Left renal cortex interstitium (tissue), 4 donors: ENCODE results near the gene DHDH. TPM values are rescaled to one million over a fixed set of nuclear protein-coding genes. Genes with fewer than 3 reads are reported as not detected.
A peak's percentile ranks its signal among the peaks of the same experiment; 100 is the strongest.

Experiments used
- DNase-seq, 4 donors: peaks; one replicate each; pipeline ENCODE4 v3.0.0-alpha.2; 2013; ENCODE audit warnings: low read depth in 4 of 4, low spot score in 2 of 4, missing footprints in 1 of 4
- polyA plus RNA-seq, 4 donors: library from polyadenylated mRNA; unstranded; fragments of 120-200 nt; gene quantifications; one replicate each; pipeline ENCODE4 v1.2.1, GENCODE V29; 2013; ENCODE audit not compliant: insufficient read length in 4 of 4

DHDH gene
- polyA plus RNA-seq, 4 donors = 6.0 to 10.3 (median 8.2) TPM

DNA sequence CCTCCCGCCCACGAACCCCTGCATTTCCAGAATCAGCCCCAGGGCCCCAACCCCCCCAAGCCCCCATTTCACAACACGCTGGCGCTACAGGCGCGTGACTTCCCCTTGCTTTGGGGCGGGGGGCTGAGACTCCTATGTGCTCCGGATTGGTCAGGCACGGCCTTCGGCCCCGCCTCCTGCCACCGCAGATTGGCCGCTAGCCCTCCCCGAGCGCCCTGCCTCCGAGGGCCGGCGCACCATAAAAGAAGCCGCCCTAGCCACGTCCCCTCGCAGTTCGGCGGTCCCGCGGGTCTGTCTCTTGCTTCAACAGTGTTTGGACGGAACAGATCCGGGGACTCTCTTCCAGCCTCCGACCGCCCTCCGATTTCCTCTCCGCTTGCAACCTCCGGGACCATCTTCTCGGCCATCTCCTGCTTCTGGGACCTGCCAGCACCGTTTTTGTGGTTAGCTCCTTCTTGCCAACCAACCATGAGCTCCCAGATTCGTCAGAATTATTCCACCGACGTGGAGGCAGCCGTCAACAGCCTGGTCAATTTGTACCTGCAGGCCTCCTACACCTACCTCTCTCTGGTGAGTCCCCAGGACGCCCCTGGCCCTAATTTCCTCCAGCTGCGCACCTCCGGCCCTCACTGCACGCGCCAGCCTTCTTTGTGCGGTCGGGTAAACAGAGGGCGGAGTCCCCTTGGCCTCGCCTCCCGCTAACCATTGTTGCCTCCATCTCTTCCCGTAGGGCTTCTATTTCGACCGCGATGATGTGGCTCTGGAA, 31.7 kb downstream of the DHDH start, which contains the start of gene FTL:
Gene FTL (plus strand): TSS at position 270 of the 766 bp plus-strand sequence. CDS start 199 bp downstream, at position 469.
- peak; percentile 81 to 91 (median 90) for DNase-seq

DNA sequence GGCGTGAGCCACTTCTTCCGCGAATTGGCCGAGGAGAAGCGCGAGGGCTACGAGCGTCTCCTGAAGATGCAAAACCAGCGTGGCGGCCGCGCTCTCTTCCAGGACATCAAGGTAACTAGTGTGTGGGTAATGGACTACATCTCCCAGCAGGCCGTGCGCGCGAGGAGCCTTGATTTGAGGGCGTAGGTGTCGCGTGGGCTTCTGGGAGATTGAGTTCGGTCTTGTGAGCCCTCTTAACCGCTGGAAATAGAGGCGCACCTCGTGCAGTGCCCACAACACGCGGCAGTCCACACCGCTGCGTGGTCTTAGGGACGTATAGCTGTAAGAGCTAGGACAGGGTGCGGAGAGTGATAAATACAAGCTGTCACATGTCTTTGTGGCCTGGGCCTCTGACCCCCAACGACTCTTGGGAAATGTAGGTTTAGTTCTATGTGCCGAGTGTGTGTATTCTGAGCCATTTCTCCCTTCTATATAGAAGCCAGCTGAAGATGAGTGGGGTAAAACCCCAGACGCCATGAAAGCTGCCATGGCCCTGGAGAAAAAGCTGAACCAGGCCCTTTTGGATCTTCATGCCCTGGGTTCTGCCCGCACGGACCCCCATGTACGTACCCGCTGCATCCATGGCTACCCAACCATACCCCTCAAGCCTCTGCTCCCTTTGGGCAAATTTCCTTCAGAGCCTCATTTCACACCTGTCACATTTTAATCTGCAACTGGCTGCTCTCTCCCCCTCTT, 32.5 kb downstream of the DHDH start:
- DNase-seq = peak; percentile 65 to 87 (median 80)

- DNase-seq = no peak
Observed at GRCh38 chr19:48966541-48967345, 33.2 kb downstream of the DHDH start.

GRCh38 chr19:48967346-48968178, 34.1 kb downstream of the DHDH start:
- no peak for DNase-seq

DNA sequence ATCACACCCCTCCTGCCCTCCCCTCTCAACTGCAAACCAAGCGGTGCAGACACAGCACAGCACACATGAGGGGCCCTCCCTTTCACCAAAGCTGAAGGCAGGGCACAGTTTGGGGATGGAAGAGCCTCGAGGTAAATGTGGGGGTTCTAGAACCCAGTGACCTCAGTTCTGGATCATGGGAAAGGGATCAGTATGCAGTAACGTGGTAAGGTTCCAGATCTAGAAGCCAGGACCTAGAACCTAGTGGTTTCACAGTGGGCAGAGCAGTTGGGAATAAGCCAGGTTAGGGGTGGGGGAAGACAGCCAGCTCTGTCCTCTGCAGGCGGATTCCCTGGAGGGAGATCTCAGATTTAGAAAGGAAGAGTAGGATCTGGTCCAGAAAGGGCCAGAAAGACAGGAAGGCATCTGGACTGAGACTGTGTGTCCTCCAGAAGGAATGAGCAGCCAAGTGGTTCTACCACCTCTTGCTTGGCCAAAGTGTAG, 34.7 kb downstream of the DHDH start:
- DNase-seq = no peak

DNA sequence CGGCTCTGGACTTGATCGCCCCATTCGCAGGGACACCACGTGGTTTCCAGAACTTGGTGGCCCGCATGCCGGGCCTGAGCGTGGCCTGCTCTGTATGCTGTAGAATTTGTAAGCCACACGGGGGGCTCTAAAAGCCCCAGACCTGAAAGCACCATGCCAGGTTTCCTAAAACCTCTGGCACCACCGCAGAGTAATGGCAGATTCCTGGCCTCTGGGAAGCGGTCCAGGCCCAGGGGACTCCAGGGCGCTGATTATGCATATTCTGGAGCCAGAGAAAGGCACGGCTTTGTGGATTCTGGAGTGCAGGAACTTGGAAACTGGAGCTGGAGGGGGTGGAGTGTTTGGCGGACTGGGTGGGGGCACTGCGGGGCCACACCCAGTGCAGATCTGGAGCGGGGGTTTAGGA, 35.3 kb downstream of the DHDH start:
- no peak for DNase-seq

GRCh38 chr19:48969276-48970138, 36.0 kb downstream of the DHDH start:
- no peak for DNase-seq

GRCh38 chr19:48970139-48970766, 36.8 kb downstream of the DHDH start:
- DNase-seq = no peak

GRCh38 chr19:48970923-48971395, 37.5 kb downstream of the DHDH start:
- no peak for DNase-seq

DNA sequence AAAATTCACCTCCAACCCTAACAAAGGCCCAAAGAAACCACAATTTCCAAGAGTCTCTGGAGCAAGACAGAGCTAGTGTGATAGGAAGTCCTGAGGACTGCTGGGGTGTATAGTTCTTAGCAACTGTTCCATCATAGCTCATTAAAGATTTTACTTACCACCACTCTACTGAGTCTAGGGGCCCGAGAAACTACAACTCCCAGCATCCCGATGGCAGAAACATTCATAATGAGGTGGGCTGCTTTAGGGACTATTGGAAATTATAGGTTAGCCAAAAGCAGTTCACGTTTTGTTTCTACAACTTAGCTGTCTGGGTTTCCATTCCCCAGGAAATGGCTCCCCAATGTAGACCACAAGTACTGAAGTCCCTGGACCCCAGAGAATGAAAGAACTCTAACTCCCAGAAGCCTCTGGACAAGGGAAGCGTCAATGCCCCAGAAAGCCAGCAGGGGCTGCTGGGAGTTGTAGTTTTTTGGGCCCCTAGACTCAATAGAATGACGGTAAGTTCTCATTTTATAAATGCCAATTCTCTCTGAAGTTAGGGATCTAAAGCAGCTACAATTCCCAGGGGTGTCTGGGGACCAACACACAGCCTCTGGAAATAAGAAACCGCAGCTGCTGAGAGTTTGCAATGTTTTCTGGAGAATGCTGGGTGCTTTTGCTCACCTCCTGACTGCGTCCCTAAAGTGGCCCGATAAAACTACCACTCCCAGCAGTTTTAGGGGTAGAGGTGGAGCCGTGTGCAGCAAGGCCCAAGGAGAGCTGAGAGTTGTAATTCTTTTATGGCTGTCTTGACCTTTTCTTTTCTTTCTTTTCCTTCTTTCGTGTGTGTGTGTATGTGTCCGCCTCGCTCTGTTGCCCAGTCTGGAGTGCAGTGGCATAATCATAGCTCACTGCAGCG, 42.7 kb downstream of the DHDH start:
- no peak for DNase-seq

DNA sequence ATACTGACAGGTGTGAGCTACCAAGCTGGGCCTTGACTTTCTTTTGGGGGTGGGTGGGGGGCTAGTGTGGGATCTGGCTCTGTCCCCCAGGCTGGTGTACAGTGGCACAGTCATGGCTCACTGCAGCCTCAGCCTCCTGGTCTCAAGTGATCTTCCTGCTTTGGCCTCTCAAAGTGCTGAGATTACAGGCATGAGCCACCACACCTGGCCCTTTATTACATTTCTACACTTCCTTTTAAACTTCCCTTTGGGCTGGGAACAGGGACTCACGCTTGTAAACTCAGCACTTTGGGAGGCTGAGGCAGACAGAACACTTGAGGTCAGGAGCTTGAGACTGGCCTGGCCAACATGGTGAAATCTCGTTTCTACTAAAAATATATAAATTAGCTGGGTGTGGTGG, 43.6 kb downstream of the DHDH start:
- DNase-seq = no peak

DNA sequence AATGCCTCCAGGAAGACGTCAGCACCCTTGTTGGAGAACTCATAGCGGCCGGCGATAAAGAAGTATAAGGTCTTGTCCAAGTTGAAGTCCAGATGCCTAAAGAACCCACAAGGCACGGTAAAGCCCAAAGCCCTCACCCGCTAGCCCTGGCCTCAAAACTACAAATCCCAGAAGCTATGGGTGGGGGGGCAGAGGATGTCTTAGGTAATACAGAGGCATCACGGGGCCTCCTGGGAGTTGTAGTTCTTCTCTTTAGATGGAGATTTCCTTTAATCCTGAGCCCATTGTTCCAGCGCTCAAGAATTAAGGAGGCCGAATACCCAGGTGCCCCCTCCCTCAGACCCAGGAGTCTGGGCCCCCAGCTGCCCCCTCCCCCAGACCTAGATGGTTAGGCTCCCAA, 48.8 kb downstream of the DHDH start:
- DNase-seq = no peak

GRCh38 chr19:48985711-48986110, 52.2 kb downstream of the DHDH start:
- no peak for DNase-seq

DNA sequence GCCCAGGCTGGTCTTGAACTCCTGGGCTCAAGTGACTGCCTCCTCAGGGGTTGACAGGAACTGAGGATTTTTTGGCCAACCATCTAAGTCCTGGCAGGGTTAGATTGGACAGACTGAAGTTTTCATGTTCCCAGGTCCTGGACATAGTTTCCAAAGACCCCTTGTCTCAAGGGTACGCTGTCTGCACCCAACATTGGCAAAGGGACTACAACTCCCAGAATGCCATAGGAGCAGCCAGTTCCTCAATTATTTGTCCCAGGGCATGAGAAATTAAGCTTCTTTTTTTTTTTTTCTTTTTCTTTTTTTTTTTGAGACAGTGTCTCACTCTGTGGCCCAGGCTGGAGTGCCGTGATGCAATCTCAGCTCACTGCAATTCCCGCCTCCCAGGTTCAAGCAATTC, 52.7 kb downstream of the DHDH start:
- no peak for DNase-seq

DNA sequence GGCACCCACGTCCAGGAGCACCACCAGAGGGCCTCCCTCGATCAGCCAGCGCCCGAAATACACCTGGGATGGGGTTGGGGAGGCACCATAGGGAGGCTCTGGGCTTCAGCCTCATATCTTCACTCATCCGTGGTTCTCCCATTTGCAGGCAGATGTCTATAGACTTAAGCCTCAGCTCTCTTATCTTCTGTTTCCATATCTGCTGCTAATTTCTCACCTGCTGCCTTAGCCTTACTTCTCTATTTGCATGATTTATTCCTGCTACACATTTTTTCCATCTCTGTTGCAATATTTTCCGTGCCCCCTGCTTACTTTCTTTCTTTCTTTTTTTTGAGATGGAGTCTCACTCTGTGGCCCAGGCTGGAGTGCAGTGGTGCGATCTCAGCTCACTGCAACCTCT, 53.8 kb downstream of the DHDH start:
- DNase-seq = no peak

DNA sequence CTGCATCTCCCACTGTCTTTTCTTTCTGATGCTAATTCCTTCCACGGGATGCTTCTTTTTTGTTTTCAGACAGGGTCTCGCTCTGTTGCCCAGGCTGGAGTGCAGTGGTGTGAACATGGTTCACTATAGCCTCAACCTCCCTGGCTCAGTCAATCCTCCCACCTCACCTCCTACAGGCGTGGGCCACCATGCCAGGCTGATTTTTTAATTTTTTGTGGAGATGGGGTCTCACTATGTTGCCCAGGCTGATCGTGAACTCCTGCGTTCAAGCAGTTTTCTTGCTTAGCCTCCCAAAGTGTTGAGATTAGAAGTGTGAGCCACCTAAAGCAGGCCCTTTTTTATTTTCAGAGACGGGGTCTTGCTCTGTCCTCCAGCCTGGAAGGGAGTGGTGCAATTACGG, 54.8 kb downstream of the DHDH start:
- DNase-seq = no peak

DNA sequence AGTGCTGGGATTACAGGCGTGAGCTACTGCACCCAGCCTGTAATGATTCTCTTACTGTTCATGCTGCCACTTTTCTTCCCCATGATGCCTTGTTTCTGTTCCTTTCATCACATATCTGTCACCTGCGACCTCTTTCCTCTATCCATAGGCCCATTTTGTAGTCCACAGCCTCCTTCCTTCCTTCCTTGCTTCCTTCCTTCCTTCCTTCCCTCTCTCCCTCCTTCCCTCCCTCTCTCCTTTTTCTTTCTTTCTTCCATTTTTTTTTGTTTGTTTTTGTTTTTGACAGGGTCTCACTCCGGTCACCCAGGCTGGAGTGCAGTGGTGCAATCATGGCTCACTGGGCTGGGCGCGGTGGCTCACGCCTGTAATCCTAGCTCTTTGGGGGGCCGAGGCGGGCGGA, 55.4 kb downstream of the DHDH start:
- DNase-seq = no peak
